Motor neuron (in vitro differentiated cells): ENCODE results near the gene LAIR1. TPM values are rescaled to one million over a fixed set of nuclear protein-coding genes. Genes with fewer than 3 reads are reported as not detected.

Experiments
- total RNA-seq, 8 experiments: library from RNA; unstranded; fragments of 300-600 nt; gene quantifications; 2 replicates each; pipeline versions ENCODE4 v1.2.3 to v1.2.4, GENCODE V29; 2022

LAIR1 gene
- total RNA-seq, 8 experiments from 2014 or later = 0.11 to 2.5 (median 0.68) TPM; not detected in 2

Other genes starting within 250 kb of the LAIR1 start
- gene TFPT, start 249.3 kb downstream of the LAIR1 start, total RNA-seq = 10 to 100 TPM; 14.9 to 34.7 (median 20.8) TPM
- 10 to 100 TPM; 29.5 to 78.7 (median 59.3) TPM for gene PRPF31, start 249.2 kb downstream of the LAIR1 start, total RNA-seq
- gene CNOT3, start 227.2 kb downstream of the LAIR1 start, total RNA-seq = 10 to 100 TPM in 4 of 8 experiments, 1 to 10 TPM in 4; 8.4 to 47.1 (median 13.0) TPM
- 10 to 100 TPM in 6 of 8 experiments, 1 to 10 TPM in 2; 8.2 to 12.5 (median 10.9) TPM for gene LENG1, start 205.2 kb downstream of the LAIR1 start, total RNA-seq
- 1 to 10 TPM in 6 of 8 experiments, under 1 TPM in 2; 0.76 to 2.8 (median 1.5) TPM for gene TMC4, start 191.8 kb downstream of the LAIR1 start, total RNA-seq
- gene MBOAT7, start 175.4 kb downstream of the LAIR1 start, total RNA-seq = 10 to 100 TPM; 20.5 to 59.8 (median 30.3) TPM
- gene TSEN34, start 173.6 kb downstream of the LAIR1 start, total RNA-seq = 10 to 100 TPM; 29.7 to 69.7 (median 43.1) TPM
- gene RPS9, start 164.1 kb downstream of the LAIR1 start, total RNA-seq = 1,000 to 10,000 TPM; 1,240 to 1,920 (median 1,801) TPM
- 1 to 10 TPM in 2 of 8 experiments, under 1 TPM in 6; 0.13 to 1.7 (median 0.43) TPM for gene LILRB3, start 141.9 kb downstream of the LAIR1 start, total RNA-seq
- gene LILRA6, start 122.1 kb downstream of the LAIR1 start, total RNA-seq = under 1 TPM in 7 of 8 experiments, not detected in 1; 0.05 to 0.56 (median 0.27) TPM
- under 1 TPM in 6 of 8 experiments, not detected in 2; under 0.01 to 0.81 (median 0.17) TPM for gene LILRB5, start 107.7 kb downstream of the LAIR1 start, total RNA-seq
- gene LILRB2, start 83.8 kb downstream of the LAIR1 start, total RNA-seq = under 1 TPM in 5 of 8 experiments, not detected in 3; 0.04 to 0.57 (median 0.18) TPM
- gene LILRA5, start 51.8 kb downstream of the LAIR1 start, total RNA-seq = under 1 TPM in 1 of 8 experiments, not detected in 7; 0.28 TPM
- under 1 TPM in 2 of 8 experiments, not detected in 6; 0.08 to 0.85 TPM for gene LILRA4, start 25.8 kb downstream of the LAIR1 start, total RNA-seq
- gene TTYH1, start 50.5 kb upstream of the LAIR1 start, total RNA-seq = 100 to 1,000 TPM in 5 of 8 experiments, 1 to 10 TPM in 3; 1.7 to 440 (median 160) TPM
- gene LENG8, start 84.3 kb upstream of the LAIR1 start, total RNA-seq = 100 to 1,000 TPM in 2 of 8 experiments, 10 to 100 TPM in 6; 38.5 to 156 (median 64.7) TPM
- gene LENG9, start 98.8 kb upstream of the LAIR1 start, total RNA-seq = 10 to 100 TPM in 2 of 8 experiments, 1 to 10 TPM in 6; 1.6 to 10.7 (median 3.7) TPM
- gene CDC42EP5, start 108.4 kb upstream of the LAIR1 start, total RNA-seq = 10 to 100 TPM in 4 of 8 experiments, 1 to 10 TPM in 4; 1.4 to 46.9 (median 11.3) TPM
- gene LAIR2, start 137.9 kb upstream of the LAIR1 start, total RNA-seq = not detected
- gene LILRA2, start 208.9 kb upstream of the LAIR1 start, total RNA-seq = under 1 TPM in 5 of 8 experiments, not detected in 3; 0.05 to 0.51 (median 0.10) TPM
- gene LILRA1, start 228.7 kb upstream of the LAIR1 start, total RNA-seq = under 1 TPM in 5 of 8 experiments, not detected in 3; 0.09 to 0.43 (median 0.20) TPM